H1 (cell line): Measurements from ENCODE around the gene IMPDH1. TPM values are rescaled to one million over a fixed set of nuclear protein-coding genes. Genes with fewer than 3 reads are reported as not detected.

Experiments
- CTCF ChIA-PET: fragments of 300-600 bp; sonication (Branson Sonifier 250); formaldehyde crosslinking; loops from one replicate; lab custom pipeline; 2021; ENCODE audit not compliant: partially characterized antibody; lab: Charles Lee
- POLR2A ChIA-PET: fragments of 300-600 bp; sonication (Branson Sonifier 250); formaldehyde crosslinking; loops from one replicate; lab custom pipeline; 2021; ENCODE audit warnings: inconsistent platforms; ENCODE audit not compliant: partially characterized antibody; lab: Charles Lee
- DNase-seq, 2 experiments: peaks; one replicate each; pipeline versions ENCODE4 v3.0.0 to v3.0.0-alpha.2; 2010 to 2022; ENCODE audit warnings: low spot score in 2 of 2, low read depth in 1 of 2, mixed read lengths in 1 of 2
- FAIRE-seq: peaks from 2 replicates; lab custom pipeline; 2011; peaks lifted over from hg19 to GRCh38; lab: Jason Lieb, UNC
- H2AFZ ChIP-seq: 2 replicates; pipeline ENCODE4 v1.8.1; 2012; ENCODE audit warnings: low read length, inconsistent platforms
- H2AK5ac ChIP-seq: 2 replicates; pipeline ENCODE4 v1.6.1; 2013; ENCODE audit warnings: low read depth, low read length
- H2BK120ac ChIP-seq: replicated peaks from 2 replicates; pipeline ENCODE3; 2013; ENCODE audit warnings: low read depth, low read length, inconsistent platforms
- H2BK12ac ChIP-seq: 2 replicates; pipeline ENCODE4 v1.6.1; 2013; ENCODE audit warnings: low read depth, low read length
- H2BK15ac ChIP-seq: 2 replicates; pipeline ENCODE4 v1.6.1; 2013; ENCODE audit warnings: low read length
- H2BK20ac ChIP-seq: 2 replicates; pipeline ENCODE4 v1.6.1; 2013; ENCODE audit warnings: low read length
- H2BK5ac ChIP-seq: 2 replicates; pipeline ENCODE4 v1.6.1; 2013; ENCODE audit warnings: low read depth, low read length
- H3K14ac ChIP-seq: 2 replicates; pipeline ENCODE4 v1.6.1; 2013; ENCODE audit warnings: inconsistent platforms; ENCODE audit not compliant: insufficient read length
- H3K18ac ChIP-seq: 2 replicates; pipeline ENCODE4 v1.6.1; 2013; ENCODE audit warnings: low read length; ENCODE audit errors: extremely low read depth
- H3K23ac ChIP-seq: 2 replicates; pipeline ENCODE4 v1.6.1; 2013; ENCODE audit warnings: inconsistent platforms; ENCODE audit not compliant: insufficient read length
- H3K23me2 ChIP-seq: 2 replicates; pipeline ENCODE4 v1.6.1; 2013; ENCODE audit warnings: low read depth, low read length
- H3K27ac ChIP-seq: 2 replicates; pipeline ENCODE4 v1.6.1; 2011; ENCODE audit warnings: low read depth, low read length, inconsistent platforms
- H3K27me3 ChIP-seq, 4 experiments: replicated peaks in 1 of 4; 1 replicate in 1 of 4; 2 replicates in 3 of 4; pipeline versions ENCODE4 v1.6.1 to v1.8.1; 2011 to 2013; ENCODE audit warnings: low read length in 3 of 4, mild to moderate bottlenecking in 3 of 4, inconsistent platforms in 2 of 4, mixed read lengths in 2 of 4, moderate library complexity in 1 of 4; ENCODE audit not compliant: control insufficient read depth in 3 of 4, insufficient read depth in 3 of 4; ENCODE audit errors: extremely low read depth in 1 of 4
- H3K36me3 ChIP-seq, 4 experiments: 2 replicates each; pipeline versions ENCODE4 v1.6.1 to v1.8.1; 2011 to 2013; ENCODE audit warnings: mild to moderate bottlenecking in 4 of 4, low read length in 3 of 4, moderate library complexity in 2 of 4, control low read depth in 1 of 4, inconsistent platforms in 1 of 4; ENCODE audit not compliant: insufficient read depth in 4 of 4, control insufficient read depth in 2 of 4
- H3K4ac ChIP-seq: replicated peaks from 2 replicates; pipeline ENCODE3; 2013; ENCODE audit warnings: low read length, low read depth, mixed read lengths, inconsistent platforms; ENCODE audit not compliant: insufficient read length
- H3K4me1 ChIP-seq, 4 experiments: replicated peaks in 1 of 4; 1 replicate in 1 of 4; 2 replicates in 3 of 4; pipeline versions ENCODE4 v1.6.1 to v1.8.1; 2011 to 2013; ENCODE audit warnings: low read length in 3 of 4, inconsistent platforms in 2 of 4, mixed read lengths in 1 of 4; ENCODE audit not compliant: insufficient read depth in 4 of 4, control insufficient read depth in 3 of 4
- H3K4me2 ChIP-seq, 2 experiments: 2 replicates each; pipeline versions ENCODE4 v1.6.1 to v1.8.1; 2011 to 2013; ENCODE audit warnings: low read depth in 2 of 2, low read length in 2 of 2, control low read depth in 1 of 2, inconsistent platforms in 1 of 2, mild to moderate bottlenecking in 1 of 2; ENCODE audit not compliant: insufficient read depth in 1 of 2
- H3K4me3 ChIP-seq, 4 experiments: fragments of 200-600, 300-600 bp in 1 of 4; sonication (generic), shearing (Covaris generic), sonication (Bioruptor Twin) in 1 of 4; 2 replicates each; pipeline versions ENCODE4 v1.5.1 to v1.8.1; 2011 to 2016; ENCODE audit warnings: low read length in 4 of 4, low read depth in 3 of 4, control low read depth in 2 of 4, inconsistent platforms in 2 of 4, mild to moderate bottlenecking in 2 of 4, mixed read lengths in 1 of 4, moderate library complexity in 1 of 4; ENCODE audit not compliant: insufficient read depth in 2 of 4; ENCODE audit errors: extremely low read depth in 1 of 4
- H3K56ac ChIP-seq: replicated peaks from 2 replicates; pipeline ENCODE3; 2013; ENCODE audit warnings: low read depth, mild to moderate bottlenecking, mixed read lengths, low read length, inconsistent platforms; ENCODE audit not compliant: insufficient read length
- H3K79me1 ChIP-seq: 2 replicates; pipeline ENCODE4 v1.6.1; 2013; ENCODE audit warnings: low read depth, low read length, control low read depth
- H3K79me2 ChIP-seq, 2 experiments: 2 replicates each; pipeline versions ENCODE4 v1.6.1 to v1.8.1; 2012 to 2013; ENCODE audit warnings: low read length in 2 of 2, mild to moderate bottlenecking in 2 of 2, inconsistent platforms in 1 of 2; ENCODE audit not compliant: insufficient read depth in 2 of 2, control insufficient read depth in 1 of 2
- H3K9ac ChIP-seq, 4 experiments: replicated peaks in 1 of 4; 1 replicate in 1 of 4; 2 replicates in 3 of 4; pipeline versions ENCODE4 v1.6.1 to v1.8.1; 2011 to 2013; ENCODE audit warnings: low read depth in 3 of 4, low read length in 3 of 4, control low read depth in 2 of 4, mild to moderate bottlenecking in 2 of 4, moderate library complexity in 2 of 4, inconsistent platforms in 1 of 4; ENCODE audit errors: extremely low read depth in 1 of 4
- H3K9me3 ChIP-seq, 2 experiments: 2 replicates each; pipeline versions ENCODE4 v1.6.1 to v1.8.1; 2012 to 2013; ENCODE audit warnings: mild to moderate bottlenecking in 2 of 2, moderate library complexity in 2 of 2, control low read depth in 1 of 2, inconsistent platforms in 1 of 2, low read depth in 1 of 2, low read length in 1 of 2, mixed read lengths in 1 of 2; ENCODE audit not compliant: insufficient read depth in 2 of 2
- H4K20me1 ChIP-seq, 2 experiments: replicated peaks in 1 of 2; 2 replicates each; pipeline versions ENCODE3 to v1.8.1; 2011 to 2013; ENCODE audit warnings: inconsistent platforms in 2 of 2, low read length in 2 of 2, mild to moderate bottlenecking in 1 of 2; ENCODE audit not compliant: insufficient read depth in 2 of 2, control insufficient read depth in 1 of 2
- H4K5ac ChIP-seq: 2 replicates; pipeline ENCODE4 v1.6.1; 2013; ENCODE audit warnings: low read length, low read depth, mixed read lengths, inconsistent platforms; ENCODE audit not compliant: insufficient read length
- H4K8ac ChIP-seq: 2 replicates; pipeline ENCODE4 v1.8.0; 2013; ENCODE audit warnings: mild to moderate bottlenecking, moderate library complexity, low read length, inconsistent platforms; ENCODE audit not compliant: insufficient read depth; ENCODE audit errors: extremely low read depth
- H4K91ac ChIP-seq: replicated peaks from 2 replicates; pipeline ENCODE3; 2013; ENCODE audit warnings: low read length, mixed read lengths, inconsistent platforms; ENCODE audit not compliant: insufficient read length
- KDM1A ChIP-seq: fragments of 200-600, 300-600 bp; sonication (generic); IDR thresholded peaks from 2 replicates; pipeline ENCODE4 v1.7.1; 2016; ENCODE audit warnings: mild to moderate bottlenecking, low read length, borderline replicate concordance
- RNF2 ChIP-seq: fragments of 200-900, 300-1000 bp; sonication (generic); IDR thresholded peaks from 2 replicates; pipeline ENCODE4 v1.7.1; 2016; ENCODE audit warnings: borderline replicate concordance, low read depth, mild to moderate bottlenecking, antibody characterized with exemption, low read length; ENCODE audit not compliant: poor library complexity, severe bottlenecking; ENCODE audit errors: missing control alignments
- whole genome bisulfite sequencing, 2 experiments: shearing (Covaris generic) in 1 of 2; methylation state at CpG; one replicate each; pipeline versions ENCODE4 v1.1.6 to v1.1.7; 2013 to 2015; ENCODE audit warnings: low lambda C conversion rate in 2 of 2, mixed read lengths in 2 of 2, inconsistent platforms in 1 of 2, low coverage in 1 of 2, missing lambda C conversion rate in 1 of 2; ENCODE audit not compliant: insufficient replicate concordance in 2 of 2, insufficient coverage in 1 of 2, insufficient read length in 1 of 2; ENCODE audit errors: extremely low coverage in 1 of 2, missing lambda C conversion rate in 1 of 2; 5-methylcytosine and 5-hydroxymethylcytosine counted together
- polyA plus RNA-seq, 7 experiments: library from polyadenylated mRNA; depleted of rRNA in 3 of 7; stranded (reverse) in 5 of 7; unstranded in 2 of 7; fragments of >200 nt in 5 of 7; fragments of 200-250 nt in 2 of 7; gene quantifications; 1 replicate in 5 of 7; 2 replicates in 1 of 7; 4 replicates in 1 of 7; pipeline versions ENCODE4 v1.2.1 to v1.2.3, GENCODE V29; 2011 to 2013; ENCODE audit warnings: missing spikeins in 2 of 7, mixed read lengths in 2 of 7
- total RNA-seq: library from RNA; stranded (reverse); fragmentation: NEBNext Ultra II Directional; extraction: Animal tissue kit (Norgen Biotek cat#: 25700); gene quantifications from 2 replicates; pipeline ENCODE4 v1.2.1, GENCODE V29; 2021

Gene IMPDH1
- total and polyA plus RNA-seq, 2 of the 8 experiments (the other 6 are each of a cell fraction or from before 2014, with no cell fraction given), result 45.8 TPM

GRCh38 chr7:128407751-128408708 lies 1.8 kb downstream of the IMPDH1 start:
- peaks cover 6 to 20% of the 10 kb centered on the region in 2 experiments for H4K20me1 ChIP-seq
- no peak overlapping the region for H3K56ac ChIP-seq
- no peak overlapping the region for H3K18ac ChIP-seq
- no peak overlapping the region for H4K5ac ChIP-seq
- CTCF ChIA-PET, result interaction anchor here (0.8 to 24.8 kb wide), 20 partner anchors 8 to 66 kb away, joined by 3 to 348 read pairs (median 5); partner anchors contain the start of gene HILPDA
- H2BK15ac ChIP-seq, result no peak overlapping the region
- H3K4me1 ChIP-seq, result peaks cover 0 to 37% (median 27%) of the 10 kb centered on the region in 4 experiments; a peak in 6 of 7 replicates
- H3K27me3 ChIP-seq, result peaks cover 33 to 74% (median 55%) of the 10 kb centered on the region in 4 experiments
- H4K91ac ChIP-seq, result no peak overlapping the region
- POLR2A ChIA-PET, result interaction anchor here (0.6 to 2.3 kb wide), 7 partner anchors 13 to 417 kb away, joined by 3 to 8 read pairs (median 4); partner anchors contain the start of genes CALU and RBM28
- no peaks in the 10 kb centered on the region for H3K79me2 ChIP-seq
- no peak overlapping the region for H2AK5ac ChIP-seq
- no peak overlapping the region for H3K4ac ChIP-seq
- H4K8ac ChIP-seq, result no peak overlapping the region
- H3K23ac ChIP-seq, result no peak overlapping the region
- H3K79me1 ChIP-seq, result no peaks in the 10 kb centered on the region
- H3K14ac ChIP-seq, result no peak overlapping the region
- H2AFZ ChIP-seq, result no peak overlapping the region
- FAIRE-seq, result no peak
- no peak overlapping the region for H2BK5ac ChIP-seq
- peak overlapping the region; percentile 94 to 95; a peak in 2 of 4 replicates for H3K4me2 ChIP-seq
- no peaks in the 10 kb centered on the region for H3K9me3 ChIP-seq
- H2BK12ac ChIP-seq, result 0 out of 2 replicates have a peak overlapping the region, but pooled peaks have one; percentile 39
- no peak overlapping the region; a peak in 1 of 7 replicates for H3K9ac ChIP-seq
- H3K36me3 ChIP-seq, result no peaks in the 10 kb centered on the region
- H3K27ac ChIP-seq, result no peak overlapping the region
- no peak overlapping the region for H2BK20ac ChIP-seq
- peak overlapping the region in 1 of 4 experiments; percentile 68; a peak in 1 of 8 replicates for H3K4me3 ChIP-seq
- no peak overlapping the region for H2BK120ac ChIP-seq
- H3K23me2 ChIP-seq, result peaks cover 14% of the 10 kb centered on the region; the same call in 1 of the 2 replicates
- TF ChIP-seq RNF2, result peak; percentile 16
- no peak for TF ChIP-seq KDM1A
- DNase-seq, result no peak
- WGBS, 2 experiments, result 62% methylated on average over 11 of the region's 11 CpGs; no CpG with 5 or more reads in 1 of the 2 experiments
